ENCODE results near the gene RABGEF1. TPM values are rescaled to one million over a fixed set of nuclear protein-coding genes. Genes with fewer than 3 reads are reported as not detected.

RABGEF1 gene
- total RNA-seq, 1 donor from 2014 or later: 48.0 TPM

DNA sequence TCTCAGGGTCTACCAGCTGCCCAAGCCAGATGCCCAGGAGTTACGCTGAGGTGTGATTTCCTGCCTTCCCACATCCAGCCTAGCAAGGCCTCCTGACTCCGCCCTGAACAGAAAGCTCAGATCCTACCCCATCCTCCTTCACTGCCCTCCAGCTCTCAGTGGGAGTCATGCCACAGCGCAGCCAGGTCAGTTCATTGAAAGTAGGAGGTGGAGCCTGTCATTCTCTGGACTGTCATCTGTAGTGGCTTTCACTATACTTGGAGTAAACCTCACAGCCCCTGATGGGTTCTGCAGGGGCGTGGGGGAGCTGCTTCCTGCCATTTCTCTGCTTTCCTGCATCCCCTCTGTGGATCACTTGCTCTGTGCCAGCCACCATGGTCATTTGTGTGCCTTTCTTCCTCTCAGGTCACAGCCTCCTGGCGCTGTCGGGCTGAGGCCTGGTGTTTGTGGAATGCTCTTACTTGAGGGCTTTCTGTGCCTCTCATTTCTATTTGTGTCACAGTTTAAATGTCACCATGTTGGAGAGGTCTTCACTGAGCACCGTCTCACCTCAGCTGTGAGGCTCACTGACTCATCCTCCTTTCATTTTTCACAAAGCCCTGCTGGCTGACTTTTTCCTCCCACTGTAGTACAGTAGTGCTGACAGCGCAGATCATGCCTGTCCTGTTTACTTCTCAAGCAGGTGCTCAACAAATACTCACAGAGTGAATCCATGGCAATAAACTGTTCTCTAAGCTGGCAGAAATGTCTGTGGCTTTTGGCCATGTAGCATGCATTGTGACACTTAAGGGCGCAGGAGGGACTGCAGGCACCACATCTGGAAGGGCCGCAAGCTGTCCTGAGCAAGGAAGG lies 119.5 kb downstream of the RABGEF1 start:
- DNase-seq: peak; percentile 5

GRCh38 chr7:66860767-66861166 lies 120.2 kb downstream of the RABGEF1 start:
- DNase-seq: no peak

Small RNA genes lying within 50 kb of the gene (small RNA-seq; reads per million reads assigned to genes)
- gene AC027644.2: not detected

Other genes with a start within 250 kb of the RABGEF1 start
- 31.8 TPM for gene KCTD7, start 111.9 kb upstream of the RABGEF1 start, total RNA-seq
- 54.4 TPM for gene TMEM248, start 180.5 kb downstream of the RABGEF1 start, total RNA-seq

Data from occipital lobe (tissue), 3 donors.